ENCODE results near the gene ECM2. TPM values are rescaled to one million over a fixed set of nuclear protein-coding genes. Genes with fewer than 3 reads are reported as not detected.

The ECM2 gene
- under 0.01 and 0.98 TPM in 2 replicates for total RNA-seq

DNA sequence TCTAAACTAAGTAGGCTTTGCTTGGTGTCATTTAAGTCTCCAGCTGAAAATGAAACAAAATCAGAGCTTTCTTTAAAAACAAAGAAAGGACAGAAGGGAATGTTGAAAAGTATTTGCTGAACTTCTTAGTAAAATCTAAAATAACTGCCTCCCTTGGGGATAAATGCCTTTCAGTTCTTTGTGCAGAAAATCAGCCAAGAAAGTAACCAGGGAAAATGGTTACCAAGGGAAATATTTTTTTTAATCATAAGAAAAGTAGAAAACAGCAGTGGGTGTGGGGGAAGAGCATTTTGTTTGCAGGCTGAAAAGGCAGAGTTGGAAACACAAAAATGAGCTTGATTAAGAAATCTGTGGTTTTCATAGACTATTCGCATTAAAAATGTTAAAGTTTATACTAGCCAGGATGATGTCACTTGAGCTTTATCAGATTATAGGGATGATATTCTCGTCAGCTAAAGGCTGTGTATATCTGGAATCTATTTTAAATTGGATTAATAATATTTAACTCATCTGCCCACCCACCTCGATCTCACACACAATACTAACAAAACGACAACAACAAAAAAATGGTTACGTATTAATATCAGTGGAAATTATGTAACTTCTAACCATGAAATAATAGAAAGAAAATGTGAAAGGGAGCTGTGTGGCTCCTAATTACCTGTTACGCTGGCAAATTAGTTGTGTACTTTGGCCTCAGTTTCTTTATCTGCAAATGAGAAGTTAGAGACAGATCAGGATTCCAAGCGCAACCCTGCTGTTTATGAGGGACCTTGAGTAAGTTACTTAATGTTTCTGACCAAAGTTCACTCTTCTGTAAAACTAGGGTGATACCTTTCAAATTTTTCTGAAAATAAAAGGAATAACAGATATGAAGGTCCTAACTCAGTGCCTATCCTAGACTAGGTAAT is at the start of gene ECM2:
TSS of gene ECM2 (minus strand) at position 51 of the 911 bp plus-strand sequence. CDS start 13,124 bp downstream, outside the sequence.

DNA sequence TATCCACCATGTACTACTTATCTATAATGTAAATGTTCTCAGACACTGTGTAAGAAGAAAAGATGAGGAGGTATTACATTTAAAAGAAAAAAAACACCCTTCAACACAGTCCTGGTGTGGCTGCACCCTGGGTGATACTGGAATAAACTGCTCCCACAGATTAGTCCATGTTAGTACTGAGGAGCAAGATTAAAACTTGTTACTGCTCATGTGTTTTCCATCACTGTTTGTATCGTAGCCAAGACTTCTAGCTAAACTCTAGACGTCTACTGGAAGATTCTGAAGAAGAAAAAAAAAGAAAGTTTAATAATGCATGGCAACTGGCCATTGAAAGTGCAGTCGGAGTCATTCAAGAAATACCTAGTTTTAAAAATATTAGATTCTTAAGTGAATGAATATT is 53.5 kb downstream of the ECM2 start, which contains the start of gene ASPN:
TSS of gene ASPN (minus strand) at position 178 of the 400 bp plus-strand sequence.

Small RNA genes lying within 50 kb of the gene (small RNA-seq; reads per million reads assigned to genes)
- not detected for gene AL157827.1
- gene MIR4670, result not detected

Other genes with a start within 250 kb of the ECM2 start
- gene IARS1, start 242.3 kb downstream of the ECM2 start, total RNA-seq, result 116 and 207 TPM in 2 replicates
- 15.3 and 17.1 TPM in 2 replicates for gene NOL8, start 210.6 kb downstream of the ECM2 start, total RNA-seq
- 0.87 and 2.0 TPM in 2 replicates for gene CENPP, start 210.0 kb downstream of the ECM2 start, total RNA-seq
- gene OGN, start 131.4 kb downstream of the ECM2 start, total RNA-seq, result not detected in 2 replicates
- gene OMD, start 111.5 kb downstream of the ECM2 start, total RNA-seq, result not detected in 2 replicates
- gene ASPN, start 53.5 kb downstream of the ECM2 start, total RNA-seq, result not detected in 2 replicates
- 10.2 and 11.3 TPM in 2 replicates for gene IPPK, start 134.1 kb upstream of the ECM2 start, total RNA-seq
- gene BICD2, start 228.8 kb upstream of the ECM2 start, total RNA-seq, result 31.0 and 42.4 TPM in 2 replicates

Data from placental epithelial cell (primary cell).